Immature natural killer cell (primary cell): Measurements from ENCODE around the gene STXBP6. TPM values are rescaled to one million over a fixed set of nuclear protein-coding genes. Genes with fewer than 3 reads are reported as not detected.

ENCODE experiments used
- DNase-seq, 3 donors: peaks; one replicate each; pipeline ENCODE4 v3.0.0; 2022; ENCODE audit warnings: mixed read lengths in 1 of 3
- H3K27ac Mint-ChIP-seq, 6 donors: one replicate each; pipeline ENCODE4 v1.8.0; 2020; ENCODE audit warnings: mixed read lengths in 6 of 6, mild to moderate bottlenecking in 5 of 6, inconsistent platforms in 4 of 6, moderate library complexity in 3 of 6
- H3K27me3 Mint-ChIP-seq, 3 donors: one replicate each; pipeline ENCODE4 v1.8.0; 2020 to 2021; ENCODE audit warnings: low read depth in 3 of 3, mild to moderate bottlenecking in 3 of 3, mixed read lengths in 3 of 3, moderate library complexity in 3 of 3, inconsistent platforms in 1 of 3
- H3K36me3 Mint-ChIP-seq, 3 donors: one replicate each; pipeline ENCODE4 v1.8.0; 2020; ENCODE audit warnings: mixed read lengths in 3 of 3, inconsistent platforms in 2 of 3, mild to moderate bottlenecking in 2 of 3
- H3K4me1 Mint-ChIP-seq, 2 donors: one replicate each; pipeline ENCODE4 v1.8.0; 2020; ENCODE audit warnings: inconsistent platforms in 2 of 2, mild to moderate bottlenecking in 2 of 2, mixed read lengths in 2 of 2, moderate library complexity in 1 of 2
- H3K4me3 Mint-ChIP-seq, 5 donors: one replicate each; pipeline ENCODE4 v1.8.0; 2020; ENCODE audit warnings: mild to moderate bottlenecking in 5 of 5, mixed read lengths in 5 of 5, inconsistent platforms in 3 of 5, moderate library complexity in 3 of 5
- H3K9me3 Mint-ChIP-seq, 6 donors: one replicate each; pipeline ENCODE4 v1.8.0; 2020; ENCODE audit warnings: mild to moderate bottlenecking in 6 of 6, mixed read lengths in 6 of 6, inconsistent platforms in 4 of 6, moderate library complexity in 3 of 6
- polyA plus RNA-seq, 3 donors: library from polyadenylated mRNA; unstranded; fragments of 300-500 nt; fragmentation: Illumina TruSeq; gene quantifications; one replicate each; pipeline ENCODE4 v1.2.3, GENCODE V29; 2021

STXBP6 gene
- polyA plus RNA-seq, 3 donors from 2014 or later: not detected

- Mint-ChIP-seq H3K9me3 (no peaks in the 10 kb centered on the region), H3K4me1 (no peaks in the 10 kb centered on the region), H3K27me3 (peaks cover 5 to 9% (median 6%) of the 10 kb centered on the region in 3 donors), H3K27ac (no peak overlapping the region), H3K4me3 (no peak overlapping the region), H3K36me3 (no peaks in the 10 kb centered on the region)
- DNase-seq: no peak
These were observed 173.7 kb downstream of the STXBP6 start for GRCh38 chr14:24875991-24876878.

DNA sequence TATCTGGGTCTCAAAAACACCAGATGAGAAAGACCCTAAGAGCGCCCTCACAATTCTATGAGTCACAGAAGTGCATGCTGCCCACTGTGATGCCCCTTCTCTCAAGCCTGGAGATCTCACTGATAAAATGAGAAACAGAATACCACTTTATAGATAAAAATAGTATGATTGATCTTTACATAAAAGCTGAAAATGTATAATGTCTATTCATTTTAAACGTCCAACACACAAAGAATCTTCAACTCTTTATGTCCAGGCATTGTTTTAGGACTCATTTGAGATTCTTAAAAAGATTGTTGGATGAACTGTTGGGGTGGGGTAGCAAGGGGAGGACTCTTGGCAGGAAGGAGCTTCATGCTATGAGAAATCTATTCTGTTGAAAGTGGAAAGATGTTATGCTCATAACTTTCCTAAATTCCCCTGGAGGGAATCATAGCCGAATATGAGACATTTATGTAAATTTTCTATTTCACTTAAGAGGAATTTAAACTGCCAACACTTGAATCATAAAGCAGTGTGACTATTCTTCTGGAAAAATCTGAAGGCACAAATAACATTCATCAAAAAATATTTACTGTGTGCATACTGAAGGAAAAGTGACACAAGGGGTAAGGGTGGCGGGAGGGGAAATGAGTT, 174.6 kb downstream of the STXBP6 start:
- Mint-ChIP-seq H3K9me3 (no peaks in the 10 kb centered on the region), H3K4me3 (no peak overlapping the region), H3K27me3 (peaks cover 5 to 9% (median 6%) of the 10 kb centered on the region in 3 donors), H3K4me1 (no peaks in the 10 kb centered on the region), H3K36me3 (no peaks in the 10 kb centered on the region), H3K27ac (no peak overlapping the region)
- DNase-seq: no peak

GRCh38 chr14:24874514-24875202, 175.3 kb downstream of the STXBP6 start:
- no peak overlapping the region for H3K4me3 Mint-ChIP-seq
- H3K36me3 Mint-ChIP-seq: no peaks in the 10 kb centered on the region
- peaks cover 5 to 9% (median 6%) of the 10 kb centered on the region in 3 donors for H3K27me3 Mint-ChIP-seq
- no peak overlapping the region for H3K27ac Mint-ChIP-seq
- H3K4me1 Mint-ChIP-seq: no peaks in the 10 kb centered on the region
- no peaks in the 10 kb centered on the region for H3K9me3 Mint-ChIP-seq
- DNase-seq: no peak

DNA sequence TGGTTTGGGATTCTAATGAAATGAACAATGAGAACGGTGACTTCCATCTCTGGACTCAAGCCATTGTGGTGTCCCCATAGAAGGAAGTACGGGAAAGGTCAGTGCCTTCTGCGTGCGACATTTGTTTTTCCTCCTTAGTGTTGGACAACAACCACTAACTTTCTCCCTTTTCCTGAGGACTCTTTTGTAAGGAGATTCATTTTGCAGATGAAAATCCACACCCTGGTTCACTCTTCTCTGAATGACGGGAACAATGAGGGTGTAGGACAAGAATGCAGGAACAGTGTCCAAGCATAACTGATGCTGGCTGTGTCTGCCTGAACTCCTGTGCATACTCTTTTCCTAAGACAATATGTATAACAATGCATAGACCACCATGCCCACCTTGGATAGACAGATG, 176.4 kb downstream of the STXBP6 start:
- Mint-ChIP-seq H3K4me1 (no peaks in the 10 kb centered on the region), H3K27ac (no peak overlapping the region), H3K27me3 (peaks cover 5 to 9% (median 6%) of the 10 kb centered on the region in 3 donors), H3K4me3 (no peak overlapping the region), H3K36me3 (no peaks in the 10 kb centered on the region), H3K9me3 (no peaks in the 10 kb centered on the region)
- no peak for DNase-seq

DNA sequence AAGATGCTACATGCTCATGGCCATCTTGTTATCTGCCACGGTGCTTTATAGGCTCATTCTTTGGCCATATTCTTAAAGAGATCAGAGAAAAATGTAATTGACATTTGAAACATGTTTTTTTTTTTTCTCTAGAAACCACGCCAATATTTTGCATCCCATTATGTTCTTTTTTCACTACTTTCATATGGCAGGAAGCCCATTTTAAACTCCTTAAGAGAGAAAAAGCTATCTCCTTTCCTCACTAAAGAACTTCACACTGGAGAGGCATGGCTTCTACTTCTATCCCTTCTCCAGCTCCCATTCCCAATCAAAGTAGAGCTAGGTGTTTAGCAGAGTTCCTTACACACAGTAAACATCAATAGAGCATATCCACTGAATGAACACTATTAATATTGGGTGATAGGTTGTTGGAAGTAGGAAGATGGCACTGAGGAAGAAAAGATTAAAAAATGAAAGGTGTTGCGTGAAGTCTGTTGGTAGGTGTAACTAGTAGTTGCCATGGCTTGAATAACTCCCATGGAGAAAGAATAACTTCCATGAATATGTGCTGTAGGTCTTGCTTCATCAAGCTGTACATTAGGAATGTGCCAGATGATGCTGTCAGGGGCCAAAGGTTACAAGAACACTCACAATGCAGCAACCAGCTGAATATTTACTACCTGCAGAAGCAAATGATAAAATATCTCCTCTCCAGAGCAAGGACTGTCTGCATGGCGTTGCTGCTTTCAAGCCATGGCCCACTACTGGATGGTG, 178.8 kb downstream of the STXBP6 start:
- H3K36me3 Mint-ChIP-seq: no peaks in the 10 kb centered on the region
- no peaks in the 10 kb centered on the region for H3K4me1 Mint-ChIP-seq
- H3K9me3 Mint-ChIP-seq: no peaks in the 10 kb centered on the region

DNA sequence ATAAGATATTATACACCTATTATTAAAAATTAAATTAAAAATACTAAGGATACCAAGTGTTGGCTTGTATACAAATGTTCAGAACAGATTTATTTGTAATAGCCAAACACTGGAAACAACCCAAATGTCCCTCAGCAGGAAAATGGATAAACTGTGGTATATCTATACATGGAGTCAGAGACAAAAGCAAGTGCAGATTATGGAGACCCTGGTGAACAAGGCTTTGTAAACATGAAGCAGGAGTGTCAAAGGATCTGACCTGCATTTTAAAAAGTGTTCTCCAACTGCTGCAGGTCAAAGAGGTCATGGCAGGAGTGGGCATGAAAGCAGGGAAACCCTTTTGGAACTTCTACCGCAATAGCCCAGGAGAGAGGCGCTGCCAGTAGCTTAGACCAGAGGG, 181.6 kb downstream of the STXBP6 start:
- no peaks in the 10 kb centered on the region for H3K9me3 Mint-ChIP-seq
- H3K4me3 Mint-ChIP-seq: no peak overlapping the region
- H3K4me1 Mint-ChIP-seq: no peaks in the 10 kb centered on the region
- H3K27me3 Mint-ChIP-seq: peaks cover 1 to 6% (median 3%) of the 10 kb centered on the region in 3 donors
- no peak overlapping the region for H3K27ac Mint-ChIP-seq
- no peak for DNase-seq
- no peaks in the 10 kb centered on the region for H3K36me3 Mint-ChIP-seq

More for the DNA sequence above, 178.8 kb downstream of the STXBP6 start:
- Mint-ChIP-seq H3K4me3 (no peak overlapping the region), H3K27me3 (peaks cover 3 to 9% (median 3%) of the 10 kb centered on the region in 3 donors), H3K27ac (no peak overlapping the region)
- no peak for DNase-seq

DNA sequence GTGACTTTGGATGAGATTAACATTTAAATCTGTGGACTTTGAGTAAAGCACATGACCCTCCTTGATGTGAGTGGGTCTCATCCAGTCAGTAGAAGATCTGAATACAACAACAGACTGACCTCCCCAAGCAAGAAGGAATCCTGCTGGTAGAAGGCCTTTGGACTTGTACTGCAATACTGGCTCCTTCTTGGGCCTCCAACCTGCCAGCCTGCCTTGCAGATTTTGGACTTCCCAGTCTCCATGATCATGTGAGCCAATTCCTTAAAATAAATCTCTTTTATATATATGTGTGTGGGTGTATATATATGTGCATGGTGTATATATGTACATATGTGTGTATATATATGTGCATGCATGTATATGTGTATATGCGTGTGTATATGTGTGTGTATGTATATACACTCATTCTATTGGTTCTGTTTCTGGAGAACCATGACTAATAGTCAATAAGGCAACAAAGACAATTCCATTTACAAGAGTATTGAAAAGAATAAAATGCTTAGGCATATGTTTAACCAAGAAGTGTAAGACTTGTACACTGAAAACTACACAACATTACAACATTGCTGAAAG, 183.8 kb downstream of the STXBP6 start:
- no peak overlapping the region for H3K27ac Mint-ChIP-seq
- peaks cover 0 to 2% (median 0%) of the 10 kb centered on the region in 3 donors for H3K27me3 Mint-ChIP-seq
- H3K36me3 Mint-ChIP-seq: no peaks in the 10 kb centered on the region
- H3K4me1 Mint-ChIP-seq: peaks cover 8 to 9% of the 10 kb centered on the region in 2 donors
- no peak overlapping the region for H3K4me3 Mint-ChIP-seq
- no peaks in the 10 kb centered on the region for H3K9me3 Mint-ChIP-seq
- DNase-seq: no peak

DNA sequence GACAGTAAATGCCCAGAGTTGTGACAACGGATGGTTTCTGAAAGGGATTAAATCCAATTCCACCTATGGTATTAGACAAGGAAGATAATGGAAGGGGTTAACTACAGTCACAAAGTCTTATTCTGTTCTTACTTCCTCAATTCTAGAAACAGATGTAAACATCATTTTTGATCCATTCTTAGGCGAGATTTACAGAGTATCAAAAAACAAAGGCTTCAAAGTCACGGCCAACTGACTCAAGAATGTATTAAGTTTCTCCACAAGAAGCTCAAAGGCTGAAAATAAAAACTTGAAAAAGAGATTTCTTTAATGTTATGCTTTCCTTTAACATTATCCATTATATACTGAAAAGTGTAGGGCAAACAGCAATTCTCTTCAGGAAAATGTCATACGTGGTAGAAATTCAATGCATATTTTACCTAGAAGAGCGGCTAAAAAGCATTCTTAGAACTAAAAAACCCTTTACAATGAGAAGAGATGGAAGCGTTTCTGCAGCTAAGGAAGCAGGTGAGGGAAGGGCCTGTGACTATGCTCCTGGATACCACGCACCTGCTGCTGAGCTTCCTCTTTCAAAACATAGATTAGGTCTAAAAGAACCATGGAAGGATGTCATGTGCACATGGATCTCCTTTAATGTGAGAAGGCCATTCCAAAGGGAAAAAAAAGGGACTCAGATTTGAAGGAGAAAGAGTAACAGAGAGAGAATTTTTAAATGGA, 185.8 kb downstream of the STXBP6 start:
- no peak for DNase-seq
- peaks cover 0 to 4% (median 2%) of the 10 kb centered on the region in 3 donors for H3K27me3 Mint-ChIP-seq
- H3K4me1 Mint-ChIP-seq: peaks cover 12 to 13% of the 10 kb centered on the region in 2 donors
- H3K36me3 Mint-ChIP-seq: no peaks in the 10 kb centered on the region
- no peak overlapping the region for H3K4me3 Mint-ChIP-seq
- H3K27ac Mint-ChIP-seq: no peak overlapping the region
- H3K9me3 Mint-ChIP-seq: no peaks in the 10 kb centered on the region

GRCh38 chr14:24861083-24861630, 188.8 kb downstream of the STXBP6 start:
- Mint-ChIP-seq H3K4me1 (peaks cover 12 to 13% of the 10 kb centered on the region in 2 donors), H3K36me3 (no peaks in the 10 kb centered on the region), H3K4me3 (peak overlapping the region in 3 of 5 donors; percentile 1 to 28 (median 14)), H3K27me3 (peaks cover 3 to 4% (median 4%) of the 10 kb centered on the region in 3 donors), H3K9me3 (no peaks in the 10 kb centered on the region), H3K27ac (peak overlapping the region in 2 of 6 donors; percentile 17 to 19)
- peak in 1 of 3 donors; percentile 1 for DNase-seq

- Mint-ChIP-seq H3K27me3 (peaks cover 3 to 4% (median 4%) of the 10 kb centered on the region in 3 donors), H3K4me3 (no peak overlapping the region), H3K4me1 (peaks cover 12 to 13% of the 10 kb centered on the region in 2 donors), H3K27ac (no peak overlapping the region), H3K36me3 (no peaks in the 10 kb centered on the region), H3K9me3 (no peaks in the 10 kb centered on the region)
- no peak for DNase-seq
These were observed 190.4 kb downstream of the STXBP6 start for GRCh38 chr14:24859559-24859958.

DNA sequence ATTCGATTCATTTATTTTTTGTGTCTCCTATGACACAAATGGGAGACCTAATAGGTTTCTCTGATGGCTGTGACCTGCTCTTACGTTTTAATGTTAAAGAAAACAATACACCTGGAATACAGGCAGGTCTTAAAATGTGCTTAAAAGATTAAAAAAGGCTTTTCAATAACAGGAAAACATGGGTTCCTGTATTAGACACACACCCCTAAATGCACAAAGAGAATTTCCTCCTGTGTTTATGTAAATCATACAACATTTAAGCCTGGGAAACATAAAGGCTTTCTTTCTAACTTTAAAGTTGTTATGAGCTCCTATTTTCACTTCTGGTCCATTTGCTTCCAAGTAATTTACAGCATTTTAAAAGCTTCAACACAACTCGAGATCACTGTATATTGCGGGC, 191.3 kb downstream of the STXBP6 start:
- peaks cover 12 to 13% of the 10 kb centered on the region in 2 donors for H3K4me1 Mint-ChIP-seq
- no peaks in the 10 kb centered on the region for H3K9me3 Mint-ChIP-seq
- no peak overlapping the region for H3K4me3 Mint-ChIP-seq
- no peak for DNase-seq
- H3K36me3 Mint-ChIP-seq: no peaks in the 10 kb centered on the region
- H3K27ac Mint-ChIP-seq: no peak overlapping the region
- H3K27me3 Mint-ChIP-seq: peaks cover 3 to 4% (median 4%) of the 10 kb centered on the region in 3 donors

DNA sequence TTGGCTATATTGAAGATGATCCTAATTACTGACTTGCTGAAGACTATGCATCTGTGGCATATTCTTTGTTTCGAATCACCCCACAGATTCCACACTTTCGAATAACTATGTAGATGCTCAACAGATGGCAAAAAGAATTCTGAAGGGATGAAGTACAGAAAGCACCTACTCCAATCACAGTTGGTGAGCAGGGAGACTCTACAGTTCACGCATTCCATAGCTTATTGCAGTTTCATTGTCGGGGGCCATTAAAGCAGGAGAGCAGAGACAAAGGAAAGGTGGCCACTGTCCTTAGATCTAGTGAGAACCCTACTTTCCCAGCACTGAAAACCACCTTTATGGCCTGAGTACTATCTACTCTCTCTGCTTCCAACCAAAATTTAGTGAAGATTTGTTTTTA, 191.9 kb downstream of the STXBP6 start:
- Mint-ChIP-seq H3K27me3 (peaks cover 3 to 4% (median 4%) of the 10 kb centered on the region in 3 donors), H3K27ac (no peak overlapping the region), H3K4me1 (peaks cover 12 to 13% of the 10 kb centered on the region in 2 donors), H3K9me3 (no peaks in the 10 kb centered on the region), H3K36me3 (no peaks in the 10 kb centered on the region), H3K4me3 (no peak overlapping the region)
- no peak for DNase-seq
